HuH-7 (cell line): ENCODE measurements around the gene DNAAF1.
"Not testable (repeated sequence)": the region's sequence is repeated elsewhere in the genome, so short reads cannot be mapped to it uniquely, and the experiment has no call there.

Source experiments
- DNase-seq: peaks from one replicate; pipeline ENCODE4 v3.0.0; 2011; ENCODE audit warnings: low spot score

Gene DNAAF1

GRCh38 chr16:84212154-84212553, 67.0 kb downstream of the DNAAF1 start:
- DNase-seq, result no peak

- DNase-seq, result no peak
Measured at GRCh38 chr16:84212631-84213030, 67.5 kb downstream of the DNAAF1 start.

GRCh38 chr16:84214451-84215066, 69.5 kb downstream of the DNAAF1 start:
- no peak for DNase-seq

GRCh38 chr16:84215531-84215930, 70.4 kb downstream of the DNAAF1 start:
- DNase-seq, result no peak

GRCh38 chr16:84216144-84216543, 71.0 kb downstream of the DNAAF1 start:
- not testable (repeated sequence) for DNase-seq

- DNase-seq, result no peak
Measured at GRCh38 chr16:84218176-84218823, 73.2 kb downstream of the DNAAF1 start.

GRCh38 chr16:84218956-84219355, 73.8 kb downstream of the DNAAF1 start:
- DNase-seq, result no peak

- no peak for DNase-seq
Measured at GRCh38 chr16:84220851-84221250, 75.7 kb downstream of the DNAAF1 start.

GRCh38 chr16:84223456-84223855, 78.3 kb downstream of the DNAAF1 start:
- no peak for DNase-seq

GRCh38 chr16:84224554-84224953, 79.4 kb downstream of the DNAAF1 start:
- DNase-seq, result no peak

GRCh38 chr16:84225126-84225525, 80.0 kb downstream of the DNAAF1 start:
- DNase-seq, result no peak

- no peak for DNase-seq
Measured at GRCh38 chr16:84225571-84225970, 80.5 kb downstream of the DNAAF1 start.

GRCh38 chr16:84226026-84226425, 80.9 kb downstream of the DNAAF1 start:
- DNase-seq, result no peak
